Transverse colon (tissue), 4 donors: Measurements from ENCODE around the gene KLHL29. TPM values are rescaled to one million over a fixed set of nuclear protein-coding genes. Genes with fewer than 3 reads are reported as not detected.

ENCODE experiments used
- DNase-seq: peaks from one replicate; pipeline ENCODE4 v3.0.0-alpha.2; 2019
- H3K27ac ChIP-seq, 4 donors: fragments of 200-600 bp; sonication (generic); 2 replicates each; pipeline ENCODE4 v1.5.1; 2016 to 2018; ENCODE audit warnings: inconsistent platforms in 4 of 4
- H3K27me3 ChIP-seq: fragments of 200-600 bp; sonication (generic); 2 replicates; pipeline ENCODE4 v1.5.1; 2017; ENCODE audit warnings: inconsistent platforms
- H3K36me3 ChIP-seq, 4 donors: fragments of 200-600 bp; sonication (generic); 2 replicates each; pipeline ENCODE4 v1.5.1; 2017 to 2019; ENCODE audit warnings: inconsistent platforms in 4 of 4
- H3K4me1 ChIP-seq, 4 donors: fragments of 200-600 bp; sonication (generic); 2 replicates each; pipeline ENCODE4 v1.5.1; 2017 to 2020; ENCODE audit warnings: inconsistent platforms in 4 of 4
- H3K4me3 ChIP-seq, 4 donors: fragments of 200-600 bp; sonication (generic); 1 replicate in 1 of 4; 2 replicates in 3 of 4; pipeline versions ENCODE4 v1.5.1 to v1.6.1; 2017 to 2019; ENCODE audit warnings: inconsistent platforms in 4 of 4
- H3K9me3 ChIP-seq, 2 donors: fragments of 200-600 bp; sonication (generic); 2 replicates each; pipeline ENCODE4 v1.5.1; 2017 to 2019; ENCODE audit warnings: inconsistent platforms in 2 of 2
- CTCF ChIP-seq, 5 experiments: fragments of 200-600 bp in 3 of 5; fragments of 450-650 bp in 2 of 5; sonication (generic) in 3 of 5; IDR thresholded peaks; 1 replicate in 2 of 5; 2 replicates in 3 of 5; pipeline ENCODE4 v1.5.1; 2016 to 2017; ENCODE audit warnings: antibody characterized with exemption in 5 of 5, inconsistent platforms in 3 of 5, mild to moderate bottlenecking in 2 of 5, moderate library complexity in 1 of 5
- EP300 ChIP-seq: sonication (generic); formaldehyde crosslinking; IDR thresholded peaks from one replicate; pipeline ENCODE4 v1.6.1; 2017; ENCODE audit warnings: antibody characterized with exemption, low read depth
- POLR2A ChIP-seq: fragments of 450-650 bp; IDR thresholded peaks from one replicate; pipeline ENCODE4 v1.6.1; 2016; ENCODE audit warnings: antibody characterized with exemption, mild to moderate bottlenecking, moderate library complexity
- POLR2AphosphoS5 ChIP-seq, 3 donors: sonication (generic); formaldehyde crosslinking; IDR thresholded peaks; one replicate each; pipeline ENCODE4 v1.6.1; 2016; ENCODE audit warnings: antibody characterized with exemption in 3 of 3
- WGBS, 2 donors: methylation state at CpG; one replicate each; pipeline ENCODE4 v1.1.5; 2018; ENCODE audit warnings: low coverage in 1 of 2; 5-methylcytosine and 5-hydroxymethylcytosine counted together
- in situ Hi-C, 4 donors: fragments of 200-750 bp; cut with MboI; loops; one replicate each; pipeline versions ENCODE4 v1.15.0 to v1.15.1; 2017; ENCODE audit warnings: low sequenced_read_pairs in 3 of 4, low pct_ligation_motif_present in 1 of 4, low pct_unique_long_range_greater_than_20kb in 1 of 4
- intact Hi-C: fragments of 100-400 bp; cut with DNase I; formaldehyde crosslinking; loops from one replicate; pipeline ENCODE4 v1.15.1; 2023; ENCODE audit warnings: low total_unique reads
- total RNA-seq, 4 donors: library from RNA; depleted of rRNA; stranded (reverse); fragments of >200 nt; gene quantifications; one replicate each; pipeline ENCODE4 v1.1.0, GENCODE V29; 2016

The KLHL29 gene
- total RNA-seq, 4 donors from 2014 or later, result 3.3 to 16.5 (median 5.8) TPM

GRCh38 chr2:23692851-23693605 is 308.0 kb downstream of the KLHL29 start:
- H3K27ac ChIP-seq, result no peak overlapping the region
- no peaks in the 10 kb centered on the region for H3K36me3 ChIP-seq
- DNase-seq, result no peak
- intact Hi-C loops (no loop called here), in situ Hi-C loops (no loop called here)
- no peak for TF ChIP-seq CTCF (IDR thresholded peaks at IDR 0.05)
- H3K27me3 ChIP-seq, result no peaks in the 10 kb centered on the region
- no peak overlapping the region for H3K4me3 ChIP-seq
- H3K4me1 ChIP-seq, result no peaks in the 10 kb centered on the region
- WGBS, 2 donors, result 97% methylated on average over 27 of the region's 28 CpGs; no CpG with 5 or more reads in 1 of the 2 donors
- no peaks in the 10 kb centered on the region for H3K9me3 ChIP-seq

- Histone ChIP-seq H3K27ac (no peak overlapping the region), H3K36me3 (no peaks in the 10 kb centered on the region), H3K4me3 (no peak overlapping the region), H3K4me1 (peaks cover 0 to 1% (median 0%) of the 10 kb centered on the region in 4 donors), H3K27me3 (no peaks in the 10 kb centered on the region), H3K9me3 (no peaks in the 10 kb centered on the region)
- no peak for TF ChIP-seq EP300
- TF ChIP-seq POLR2A, result no peak
- no peak for TF ChIP-seq CTCF (IDR thresholded peaks at IDR 0.05)
- no peak for TF ChIP-seq POLR2AphosphoS5 (IDR thresholded peaks at IDR 0.05)
- no peak for DNase-seq
- intact Hi-C loops, result no loop called here
- WGBS, 2 donors, result 90 to 91% methylated on average over 4 to 5 of the region's 5 CpGs
- in situ Hi-C loops, result no loop called here
Observed at GRCh38 chr2:23693606-23693951, 308.6 kb downstream of the KLHL29 start.

- no peaks in the 10 kb centered on the region for H3K9me3 ChIP-seq
- in situ Hi-C loops (no loop called here), intact Hi-C loops (no loop called here)
- no peak overlapping the region for H3K27ac ChIP-seq
- no peaks in the 10 kb centered on the region for H3K27me3 ChIP-seq
- WGBS, 2 donors, result 85 to 89% methylated on average over 15 to 21 of the region's 21 CpGs
- DNase-seq, result no peak
- H3K4me3 ChIP-seq, result no peak overlapping the region
- TF ChIP-seq CTCF (IDR thresholded peaks at IDR 0.05) (no peak), POLR2AphosphoS5 (IDR thresholded peaks at IDR 0.05) (no peak), POLR2A (no peak), EP300 (no peak)
- H3K36me3 ChIP-seq, result no peaks in the 10 kb centered on the region
- H3K4me1 ChIP-seq, result peaks cover 0 to 4% (median 3%) of the 10 kb centered on the region in 4 donors
Observed at GRCh38 chr2:23694058-23695045, 309.4 kb downstream of the KLHL29 start.

GRCh38 chr2:23695214-23695889 is 310.4 kb downstream of the KLHL29 start:
- no peak for DNase-seq
- H3K9me3 ChIP-seq, result no peaks in the 10 kb centered on the region
- H3K4me3 ChIP-seq, result no peak overlapping the region
- intact Hi-C loops, result no loop called here
- 96% methylated on average over 20 of the region's 24 CpGs; no CpG with 5 or more reads in 1 of the 2 donors for WGBS, 2 donors
- TF ChIP-seq CTCF (IDR thresholded peaks at IDR 0.05), result no peak
- no peak for TF ChIP-seq POLR2AphosphoS5 (IDR thresholded peaks at IDR 0.05)
- TF ChIP-seq POLR2A, result no peak
- TF ChIP-seq EP300, result no peak
- peaks cover 0 to 4% (median 3%) of the 10 kb centered on the region in 4 donors for H3K4me1 ChIP-seq
- no peak overlapping the region for H3K27ac ChIP-seq
- no peaks in the 10 kb centered on the region for H3K27me3 ChIP-seq
- H3K36me3 ChIP-seq, result peaks cover 0 to 3% (median 0%) of the 10 kb centered on the region in 4 donors
- in situ Hi-C loops, result no loop called here
